ENCODE results near the gene JAG2.

JAG2 gene

DNA sequence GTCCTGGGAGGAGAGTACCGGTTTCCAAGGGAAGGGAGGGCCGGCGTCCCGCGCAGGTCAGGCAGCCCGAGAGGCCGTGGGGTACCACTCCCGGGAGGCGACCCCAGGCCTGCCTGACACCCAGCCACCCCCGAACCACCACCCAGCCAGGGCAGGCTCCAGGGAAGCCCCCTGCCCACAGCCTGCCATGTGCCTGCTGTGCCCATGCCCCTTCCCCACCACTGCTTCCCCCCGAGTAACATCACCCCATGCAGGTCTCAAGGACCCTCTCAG, 10.2 kb upstream of the JAG2 start:
- TF ChIP-seq, protein P1, sequence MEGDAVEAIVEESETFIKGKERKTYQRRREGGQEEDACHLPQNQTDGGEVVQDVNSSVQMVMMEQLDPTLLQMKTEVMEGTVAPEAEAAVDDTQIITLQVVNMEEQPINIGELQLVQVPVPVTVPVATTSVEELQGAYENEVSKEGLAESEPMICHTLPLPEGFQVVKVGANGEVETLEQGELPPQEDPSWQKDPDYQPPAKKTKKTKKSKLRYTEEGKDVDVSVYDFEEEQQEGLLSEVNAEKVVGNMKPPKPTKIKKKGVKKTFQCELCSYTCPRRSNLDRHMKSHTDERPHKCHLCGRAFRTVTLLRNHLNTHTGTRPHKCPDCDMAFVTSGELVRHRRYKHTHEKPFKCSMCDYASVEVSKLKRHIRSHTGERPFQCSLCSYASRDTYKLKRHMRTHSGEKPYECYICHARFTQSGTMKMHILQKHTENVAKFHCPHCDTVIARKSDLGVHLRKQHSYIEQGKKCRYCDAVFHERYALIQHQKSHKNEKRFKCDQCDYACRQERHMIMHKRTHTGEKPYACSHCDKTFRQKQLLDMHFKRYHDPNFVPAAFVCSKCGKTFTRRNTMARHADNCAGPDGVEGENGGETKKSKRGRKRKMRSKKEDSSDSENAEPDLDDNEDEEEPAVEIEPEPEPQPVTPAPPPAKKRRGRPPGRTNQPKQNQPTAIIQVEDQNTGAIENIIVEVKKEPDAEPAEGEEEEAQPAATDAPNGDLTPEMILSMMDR (IDR thresholded peaks at IDR 0.05; ENCODE audit: control insufficient read depth, extremely low read depth, insufficient read depth), result no peak
- no peak overlapping the region for H3K4me3 ChIP-seq (ENCODE audit: low read depth, low read length)
- no peak for DNase-seq (ENCODE audit: low read depth)

DNA sequence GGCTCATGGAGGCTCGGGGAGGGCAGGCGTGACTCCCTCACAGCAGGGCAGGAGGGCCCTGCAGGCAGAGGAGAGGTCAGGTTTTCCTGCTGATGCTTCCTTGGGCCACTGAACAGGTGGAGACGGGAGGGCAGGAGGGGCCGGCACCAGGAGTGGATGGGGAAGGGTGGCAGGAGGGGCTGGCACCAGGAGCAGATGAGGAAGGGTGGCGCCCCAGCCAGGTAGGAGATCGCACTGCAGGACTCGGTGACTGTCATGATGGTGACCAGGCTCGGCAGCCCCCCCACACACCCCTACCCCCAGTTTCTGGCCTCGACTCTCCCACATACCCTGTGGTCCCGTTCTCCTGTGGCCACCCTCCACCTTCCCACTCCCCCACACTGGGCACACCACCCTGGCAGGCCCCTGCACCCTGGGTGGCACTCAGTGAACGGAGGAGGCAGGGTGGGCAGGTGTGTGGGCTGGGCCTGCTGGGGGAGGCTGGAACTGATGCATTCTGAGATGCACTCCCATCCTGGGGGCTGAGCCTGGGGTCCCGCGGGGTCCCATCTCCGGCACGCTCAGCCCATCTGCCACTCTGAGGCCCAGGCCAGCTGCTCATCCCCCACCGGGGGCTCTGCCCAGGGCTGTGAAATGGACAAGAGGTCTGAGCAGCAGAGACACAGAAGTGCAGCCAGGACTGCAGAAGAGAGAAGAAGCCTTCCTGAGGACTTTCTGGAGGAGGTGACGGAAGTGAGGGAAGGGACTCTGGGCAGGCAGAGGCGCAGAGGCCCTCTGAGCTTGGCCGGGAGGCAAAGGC, 9.7 kb upstream of the JAG2 start:
- no peak overlapping the region for H3K4me3 ChIP-seq (ENCODE audit: low read depth, low read length)
- TF ChIP-seq, protein P1 (IDR thresholded peaks at IDR 0.05; ENCODE audit: control insufficient read depth, extremely low read depth, insufficient read depth), result no peak
- DNase-seq (ENCODE audit: low read depth), result no peak

DNA sequence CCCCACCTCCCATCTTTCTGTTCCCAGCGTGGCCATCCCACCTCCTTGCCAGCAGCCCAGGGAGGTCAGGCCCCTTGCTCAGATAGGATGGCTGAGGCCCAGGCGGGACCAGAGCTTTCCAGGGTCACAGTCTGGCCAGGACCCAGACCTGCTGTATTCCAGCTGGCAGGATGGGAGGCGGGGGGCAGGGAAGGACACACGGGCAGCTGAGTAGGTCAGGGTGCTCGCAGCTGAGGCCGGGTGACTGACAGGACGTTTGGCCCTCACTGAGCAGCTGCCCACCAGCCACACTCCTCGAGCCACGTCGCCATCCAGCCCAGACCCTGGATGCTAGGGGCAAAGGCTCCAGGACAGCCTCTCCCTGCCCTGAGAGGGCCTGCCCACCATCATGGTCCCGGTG, 8.5 kb upstream of the JAG2 start:
- DNase-seq (ENCODE audit: low read depth), result no peak
- no peak overlapping the region for H3K4me3 ChIP-seq (ENCODE audit: low read depth, low read length)
- TF ChIP-seq, protein P1 (IDR thresholded peaks at IDR 0.05; ENCODE audit: control insufficient read depth, extremely low read depth, insufficient read depth), result no peak

DNA sequence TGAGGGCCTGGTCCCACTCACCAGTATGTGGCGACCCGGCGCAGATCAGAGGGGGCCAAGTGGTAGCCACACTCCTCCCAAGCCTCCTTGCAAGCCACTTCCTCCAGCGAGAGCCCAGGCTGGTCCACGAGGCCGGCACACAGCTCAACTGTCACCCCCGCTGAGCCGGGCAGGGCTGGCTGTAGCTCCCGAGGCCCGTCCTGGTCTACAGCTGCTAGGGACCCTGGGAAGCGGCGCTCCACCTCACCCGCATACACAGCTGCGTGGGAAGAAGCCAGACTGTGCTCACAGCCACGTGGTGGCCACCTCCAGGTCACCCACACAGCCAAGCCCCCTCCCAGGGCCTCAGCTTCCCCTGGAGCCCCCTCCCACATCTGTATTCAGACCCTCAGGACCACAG, 7.9 kb upstream of the JAG2 start:
- no peak overlapping the region for H3K4me3 ChIP-seq (ENCODE audit: low read depth, low read length)
- DNase-seq (ENCODE audit: low read depth), result no peak
- TF ChIP-seq, protein P1 (IDR thresholded peaks at IDR 0.05; ENCODE audit: control insufficient read depth, extremely low read depth, insufficient read depth), result no peak

DNA sequence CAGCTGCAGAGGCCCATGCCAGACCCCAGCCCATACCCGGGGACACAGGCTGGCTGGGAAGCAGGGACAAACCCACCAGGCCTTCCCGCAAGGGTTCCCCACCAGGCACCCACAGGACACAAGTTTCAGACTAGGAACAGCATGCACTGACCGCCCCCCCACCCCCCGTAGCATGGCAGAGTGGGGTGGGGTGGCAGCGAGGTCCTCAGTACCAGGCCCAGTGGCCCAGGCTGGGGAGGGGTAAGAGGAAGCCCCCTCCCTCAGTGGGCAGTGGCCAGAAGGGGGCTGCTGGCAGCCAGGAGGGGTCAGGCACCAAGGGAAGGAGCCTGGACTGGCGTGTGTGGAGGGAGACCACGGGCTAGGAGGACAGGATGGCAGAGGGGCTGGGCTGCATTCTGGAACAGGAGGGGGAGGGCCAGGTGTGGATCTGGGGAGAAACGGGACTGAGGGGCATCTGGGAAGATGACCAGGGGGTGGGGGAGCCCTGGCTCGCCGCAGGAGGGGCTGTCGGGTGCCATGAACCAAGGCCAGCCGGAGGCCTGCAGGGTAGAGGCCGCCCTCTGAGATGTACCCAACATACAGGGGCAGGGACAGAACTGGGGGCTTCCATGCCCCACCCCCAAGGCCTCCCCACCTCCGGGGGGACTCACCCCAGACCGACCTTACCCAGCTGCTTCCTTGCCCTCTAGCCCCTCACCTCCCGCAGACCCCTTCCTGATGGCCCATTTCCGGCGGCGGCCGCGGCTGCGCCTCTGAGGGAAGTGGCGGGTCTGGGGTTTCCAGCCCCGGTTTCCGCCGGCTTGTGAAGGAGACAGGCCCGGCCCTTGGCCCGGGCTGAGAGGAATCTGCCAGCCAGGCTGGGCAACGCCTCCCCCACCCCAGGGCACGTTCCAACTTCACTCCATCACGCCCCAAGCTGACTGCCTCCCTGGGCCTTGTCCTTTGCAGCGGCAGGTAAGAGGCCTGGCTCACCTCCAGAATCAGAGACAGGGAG, 5.6 kb upstream of the JAG2 start:
- no peak for DNase-seq (ENCODE audit: low read depth)
- TF ChIP-seq, protein P1 (IDR thresholded peaks at IDR 0.05; ENCODE audit: control insufficient read depth, extremely low read depth, insufficient read depth), result no peak
- H3K4me3 ChIP-seq (ENCODE audit: low read depth, low read length), result no peak overlapping the region

DNA sequence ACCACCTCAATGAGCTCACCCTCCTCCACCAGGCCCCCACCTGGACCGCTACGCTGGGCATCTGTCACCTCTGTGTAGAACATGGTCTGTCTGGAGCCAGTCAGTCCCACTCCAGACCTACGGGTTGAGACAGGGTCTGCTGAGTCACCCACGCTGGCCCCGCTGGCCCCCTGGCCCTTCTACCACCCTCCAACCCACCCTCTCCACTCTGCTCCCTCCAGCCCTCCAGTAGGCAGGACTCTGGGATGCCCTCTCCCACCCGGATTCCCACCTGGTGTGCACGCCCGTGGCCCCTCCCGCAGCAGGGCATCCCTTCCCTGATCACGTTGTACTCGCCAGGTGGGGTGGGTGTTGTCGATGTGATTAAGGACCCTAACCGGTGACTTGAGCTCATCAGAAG, 4.6 kb upstream of the JAG2 start:
- H3K4me3 ChIP-seq (ENCODE audit: low read depth, low read length), result no peak overlapping the region
- TF ChIP-seq, protein P1 (IDR thresholded peaks at IDR 0.05; ENCODE audit: control insufficient read depth, extremely low read depth, insufficient read depth), result no peak
- DNase-seq (ENCODE audit: low read depth), result no peak

Measured in LNCaP clone FGC (cell line).